Retinal pigment epithelial cell (primary cell): ENCODE measurements around the gene CACNA2D3.

ENCODE experiments used
- DNase-seq: peaks from one replicate; pipeline ENCODE4 v3.0.0-alpha.2; 2010; ENCODE audit warnings: low read depth
- H3K4me3 ChIP-seq: 2 replicates; pipeline ENCODE4 v1.5.1; 2011; ENCODE audit warnings: mild to moderate bottlenecking, low read length, control low read depth, moderate library complexity
- TF ChIP-seq, protein P1 (sequence below): conservative IDR thresholded peaks from 2 replicates; pipeline ENCODE4 v1.5.1; 2011; ENCODE audit warnings: low read depth, low read length, control low read depth, inconsistent platforms

CACNA2D3 gene

GRCh38 chr3:54178376-54178775 lies 56.0 kb downstream of the CACNA2D3 start:
- TF ChIP-seq, protein P1, sequence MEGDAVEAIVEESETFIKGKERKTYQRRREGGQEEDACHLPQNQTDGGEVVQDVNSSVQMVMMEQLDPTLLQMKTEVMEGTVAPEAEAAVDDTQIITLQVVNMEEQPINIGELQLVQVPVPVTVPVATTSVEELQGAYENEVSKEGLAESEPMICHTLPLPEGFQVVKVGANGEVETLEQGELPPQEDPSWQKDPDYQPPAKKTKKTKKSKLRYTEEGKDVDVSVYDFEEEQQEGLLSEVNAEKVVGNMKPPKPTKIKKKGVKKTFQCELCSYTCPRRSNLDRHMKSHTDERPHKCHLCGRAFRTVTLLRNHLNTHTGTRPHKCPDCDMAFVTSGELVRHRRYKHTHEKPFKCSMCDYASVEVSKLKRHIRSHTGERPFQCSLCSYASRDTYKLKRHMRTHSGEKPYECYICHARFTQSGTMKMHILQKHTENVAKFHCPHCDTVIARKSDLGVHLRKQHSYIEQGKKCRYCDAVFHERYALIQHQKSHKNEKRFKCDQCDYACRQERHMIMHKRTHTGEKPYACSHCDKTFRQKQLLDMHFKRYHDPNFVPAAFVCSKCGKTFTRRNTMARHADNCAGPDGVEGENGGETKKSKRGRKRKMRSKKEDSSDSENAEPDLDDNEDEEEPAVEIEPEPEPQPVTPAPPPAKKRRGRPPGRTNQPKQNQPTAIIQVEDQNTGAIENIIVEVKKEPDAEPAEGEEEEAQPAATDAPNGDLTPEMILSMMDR: no peak
- no peak overlapping the region for H3K4me3 ChIP-seq
- DNase-seq: no peak

DNA sequence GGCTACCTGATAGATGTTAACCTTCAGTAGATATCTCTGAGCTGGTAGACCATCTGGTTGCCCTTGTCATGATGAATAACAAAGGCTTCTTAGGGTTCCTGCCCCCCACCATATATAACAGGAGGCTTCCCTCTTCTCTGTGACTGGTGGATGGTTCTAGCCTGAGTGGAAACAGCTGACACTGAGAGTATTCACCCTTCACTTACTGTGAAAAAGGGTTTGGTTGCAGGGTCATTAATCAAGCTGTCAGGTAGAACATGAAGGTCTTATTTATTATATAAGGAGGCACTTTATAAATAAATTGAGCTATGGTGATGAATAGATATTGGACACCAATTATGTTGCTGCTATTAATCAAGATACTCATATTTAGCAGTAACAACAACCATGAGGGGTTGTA lies 58.6 kb downstream of the CACNA2D3 start:
- TF ChIP-seq, protein P1: no peak
- no peak for DNase-seq
- H3K4me3 ChIP-seq: no peak overlapping the region

- no peak overlapping the region for H3K4me3 ChIP-seq
- TF ChIP-seq, protein P1: no peak
- no peak for DNase-seq
Measured at GRCh38 chr3:54182242-54182641, 59.9 kb downstream of the CACNA2D3 start.

DNA sequence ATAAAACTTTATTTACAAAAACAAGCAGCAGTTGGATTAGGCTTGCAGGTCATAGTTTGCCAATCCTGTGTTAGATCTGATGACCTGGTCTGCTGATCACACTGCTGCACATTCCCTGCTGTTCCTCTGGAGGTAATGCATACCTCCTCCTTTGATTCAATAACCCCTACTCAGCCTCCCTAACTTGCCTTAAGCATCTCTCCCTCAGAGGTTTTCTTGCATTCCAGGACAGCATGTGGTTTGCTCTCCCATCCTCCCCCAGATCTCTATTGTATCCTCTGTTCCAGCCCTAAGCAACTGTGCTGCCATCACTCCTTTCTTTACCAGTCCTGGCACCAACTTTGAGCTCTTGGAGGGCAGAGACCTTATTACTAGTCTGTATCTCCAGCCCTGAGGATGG lies 63.4 kb downstream of the CACNA2D3 start:
- H3K4me3 ChIP-seq: no peak overlapping the region
- TF ChIP-seq, protein P1: no peak
- no peak for DNase-seq

GRCh38 chr3:54188176-54188791 lies 65.9 kb downstream of the CACNA2D3 start:
- H3K4me3 ChIP-seq: no peak overlapping the region
- TF ChIP-seq, protein P1: no peak
- DNase-seq: peak; percentile 14

GRCh38 chr3:54191220-54191619 lies 68.9 kb downstream of the CACNA2D3 start:
- H3K4me3 ChIP-seq: no peak overlapping the region
- TF ChIP-seq, protein P1: no peak
- no peak for DNase-seq

DNA sequence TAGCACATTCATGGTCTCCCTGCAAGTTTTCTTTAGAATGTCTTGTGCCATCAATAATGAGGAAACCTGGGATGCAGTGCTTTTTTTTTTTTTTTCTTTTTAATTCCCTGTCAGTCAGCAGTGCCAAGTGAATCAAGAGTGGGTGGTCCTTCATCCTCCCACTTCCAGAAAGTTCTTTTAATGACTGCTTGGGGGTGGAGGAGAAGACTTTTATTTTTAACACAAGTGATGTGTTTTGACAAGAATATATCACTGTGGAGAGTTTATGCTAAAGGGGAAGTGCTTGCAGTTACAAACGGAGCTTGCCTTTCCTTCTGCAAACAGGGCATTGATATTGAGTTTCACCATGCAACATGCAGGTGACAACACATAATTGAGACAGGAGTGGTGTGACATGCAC lies 69.7 kb downstream of the CACNA2D3 start:
- H3K4me3 ChIP-seq: no peak overlapping the region
- TF ChIP-seq, protein P1: no peak
- DNase-seq: no peak
